Heart left ventricle (tissue), 16 donors: ENCODE data around the gene ZNF521. TPM values are rescaled to one million over a fixed set of nuclear protein-coding genes. Genes with fewer than 3 reads are reported as not detected.

Experiments
- ATAC-seq, 4 donors: fragments of 200-7000 bp; cut with Tn5 transposase; one replicate each; pipeline ENCODE4 v1.9.1; 2020 to 2022; ENCODE audit warnings: moderate library complexity in 4 of 4, mild to moderate bottlenecking in 3 of 4, moderate number of reproducible peaks in 1 of 4
- DNase-seq, 5 donors: peaks; one replicate each; pipeline ENCODE4 v3.0.0-alpha.2; 2020
- H3K27ac ChIP-seq, 12 donors: fragments of 200-600 bp; sonication (generic) in 4 of 12; one replicate each; pipeline versions ENCODE4 v1.5.0 to v1.8.0; 2016 to 2022; ENCODE audit warnings: mild to moderate bottlenecking in 2 of 12
- H3K27me3 ChIP-seq, 9 donors: fragments of 200-600 bp; sonication (generic) in 2 of 9; one replicate each; pipeline versions ENCODE4 v1.5.1 to v1.8.0; 2016 to 2022; ENCODE audit warnings: mild to moderate bottlenecking in 3 of 9
- H3K36me3 ChIP-seq, 9 donors: fragments of 200-600 bp; sonication (generic) in 2 of 9; one replicate each; pipeline versions ENCODE4 v1.5.0 to v1.8.0; 2018 to 2022; ENCODE audit warnings: mild to moderate bottlenecking in 2 of 9
- H3K4me1 ChIP-seq, 12 donors: fragments of 200-600 bp; sonication (generic) in 4 of 12; one replicate each; pipeline versions ENCODE4 v1.5.0 to v1.8.0; 2016 to 2022; ENCODE audit warnings: mild to moderate bottlenecking in 3 of 12
- H3K4me3 ChIP-seq, 12 donors: fragments of 200-600 bp; sonication (generic) in 4 of 12; one replicate each; pipeline versions ENCODE4 v1.5.0 to v1.8.0; 2017 to 2022; ENCODE audit warnings: mild to moderate bottlenecking in 9 of 12, moderate library complexity in 4 of 12
- H3K9me3 ChIP-seq, 12 donors: fragments of 200-600 bp; sonication (generic) in 4 of 12; one replicate each; pipeline versions ENCODE4 v1.5.0 to v1.8.0; 2016 to 2022; ENCODE audit warnings: mild to moderate bottlenecking in 1 of 12
- CTCF ChIP-seq, 12 donors: fragments of 200-600 bp; sonication (generic) in 4 of 12; IDR thresholded peaks; one replicate each; pipeline versions ENCODE4 v1.5.0 to v1.8.0; 2018 to 2022; ENCODE audit warnings: antibody characterized with exemption in 12 of 12, mild to moderate bottlenecking in 5 of 12
- POLR2A ChIP-seq, 2 donors: fragments of 450-650 bp; IDR thresholded peaks; one replicate each; pipeline ENCODE4 v1.6.1; 2017; ENCODE audit warnings: antibody characterized with exemption in 2 of 2, mild to moderate bottlenecking in 2 of 2, moderate library complexity in 2 of 2
- WGBS, 4 donors: extraction: QIAGEN DNeasy Blood & Tissue Kit in 2 of 4; methylation state at CpG; one replicate each; pipeline versions ENCODE4 v1.1.5 to v1.1.7; 2013 to 2018; 5-methylcytosine and 5-hydroxymethylcytosine counted together
- intact Hi-C, 10 donors: fragments of 100-400 bp; cut with DNase I; formaldehyde crosslinking; loops; one replicate each; pipeline versions ENCODE4 v1.11.1 to v1.14.2; 2022
- polyA plus RNA-seq, 2 donors: library from polyadenylated mRNA; stranded (reverse); fragments of 200-250 nt; gene quantifications; one replicate each; pipeline ENCODE4 v1.2.3, GENCODE V29; 2013
- total RNA-seq, 9 donors: library from RNA; depleted of rRNA in 2 of 9; stranded (reverse); fragments of >200 nt in 2 of 9; fragmentation: NEBNext Ultra II Directional in 3 of 9; extraction: Animal tissue kit (Norgen Biotek cat#: 25700) in 3 of 9; gene quantifications; one replicate each; pipeline versions ENCODE4 v1.1.0 to v1.2.4, GENCODE V29; 2016 to 2023
- donor health status: ischemic (EF 13 %, LVEDD 7.1; RV severe dilation, severe dysfunction).
- donor health status: healthy with polysubstance abuse.
- donor health status: DM: no; HTN: yes; CAD: no.
- donor health status: DM: no; HTN: no; CAD: no.
- donor health status: ischemic (EF 25% LVEDD 6.9; RV normal size, moderate dysfunction).
- donor health status: ischemic (EF 25% LVEDD 5.7; RV mildly dilated, moderate dysfunction).
- donor health status: healthy.
- donor health status: DM: yes; HTN: yes; CAD: no.
- donor health status: ischemic (EF 35%, LVEDD 5.7; RV mildly dilated, moderate dysfunction).
- donor health status: nonischemic (EF 11% LVEDD 7.7; RV severe dilation, severe dysfunction).
- donor health status: DM: yes; HTN: yes; CAD: no.
- donor health status: PGD.
- donor health status: ischemic (EF 29% LVEDD 5.4; RV normal size, mild dysfunction).
- donor health status: nonischemic (EF 23%, LVEDD 6.1; RV moderate dilation, normal function).

Gene ZNF521
- total and polyA plus RNA-seq, 11 donors = 1.5 to 24.4 (median 14.9) TPM

DNA sequence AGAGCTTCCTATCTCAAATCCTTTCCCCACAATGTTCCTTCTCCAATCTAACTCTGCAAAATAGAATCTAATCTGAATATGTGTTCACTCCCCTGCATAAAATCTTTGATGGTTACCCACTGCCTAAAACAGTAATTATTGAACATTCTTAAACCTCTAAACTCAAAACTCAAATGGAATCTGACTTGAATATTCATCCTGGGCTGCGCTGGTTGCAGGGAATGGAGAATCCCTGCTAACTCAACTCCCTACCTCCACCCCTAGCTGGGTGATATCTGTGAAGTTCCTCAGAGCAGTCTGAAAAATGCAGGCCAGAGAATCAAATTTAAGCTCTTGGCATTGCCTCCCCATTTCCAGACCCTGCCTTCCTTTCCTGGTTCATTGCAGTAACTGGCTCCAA lies 44.8 kb downstream of the ZNF521 start:
- no peak for TF ChIP-seq CTCF (IDR thresholded peaks at IDR 0.05)
- no peak for TF ChIP-seq POLR2A (IDR thresholded peaks at IDR 0.05)
- intact Hi-C loops = no loop called here
- Histone ChIP-seq H3K36me3 (no peaks in the 10 kb centered on the region), H3K9me3 (no peaks in the 10 kb centered on the region), H3K27me3 (no peaks in the 10 kb centered on the region), H3K4me3 (no peak overlapping the region), H3K4me1 (peaks cover 0 to 17% (median 2%) of the 10 kb centered on the region in 12 donors), H3K27ac (no peak overlapping the region)
- DNase-seq (no peak), ATAC-seq (no peak)
- WGBS, 4 donors = 99 to 100% (median 100%) methylated on average over 1 of the region's 1 CpG

- Histone ChIP-seq H3K4me1 (peaks cover 0 to 17% (median 2%) of the 10 kb centered on the region in 12 donors), H3K27me3 (no peaks in the 10 kb centered on the region), H3K27ac (no peak overlapping the region), H3K4me3 (no peak overlapping the region), H3K36me3 (no peaks in the 10 kb centered on the region), H3K9me3 (no peaks in the 10 kb centered on the region)
- ATAC-seq (no peak), DNase-seq (no peak)
- 97 to 100% (median 98%) methylated on average over 1 of the region's 1 CpG for WGBS, 4 donors
- intact Hi-C loops = no loop called here
- no peak for TF ChIP-seq CTCF (IDR thresholded peaks at IDR 0.05)
- no peak for TF ChIP-seq POLR2A (IDR thresholded peaks at IDR 0.05)
Measured at GRCh38 chr18:25306671-25307070, 45.3 kb downstream of the ZNF521 start.

DNA sequence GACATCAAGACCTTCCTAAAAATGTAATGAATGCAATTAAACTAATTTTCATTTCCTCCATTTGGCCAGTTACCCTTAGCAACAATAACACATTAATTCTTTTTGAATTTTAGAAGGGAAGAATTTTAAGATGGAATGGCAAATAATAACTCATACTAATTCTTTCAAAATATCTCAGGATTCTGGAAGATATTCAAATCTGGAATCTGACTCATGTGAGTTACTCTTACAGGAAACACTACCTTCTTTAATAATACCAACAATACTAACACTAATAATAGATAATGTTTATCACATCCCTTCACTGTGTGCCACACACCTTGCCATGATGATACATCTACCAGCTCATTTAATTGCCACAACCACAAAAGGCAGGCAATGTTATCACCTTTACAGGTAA lies 46.4 kb downstream of the ZNF521 start:
- intact Hi-C loops = no loop called here
- ATAC-seq (no peak), DNase-seq (no peak)
- Histone ChIP-seq H3K9me3 (no peaks in the 10 kb centered on the region), H3K27ac (no peak overlapping the region), H3K27me3 (no peaks in the 10 kb centered on the region), H3K4me3 (no peak overlapping the region), H3K4me1 (peaks cover 0 to 12% (median 0%) of the 10 kb centered on the region in 12 donors), H3K36me3 (no peaks in the 10 kb centered on the region)
- TF ChIP-seq POLR2A (IDR thresholded peaks at IDR 0.05) (no peak), CTCF (IDR thresholded peaks at IDR 0.05) (no peak)

DNA sequence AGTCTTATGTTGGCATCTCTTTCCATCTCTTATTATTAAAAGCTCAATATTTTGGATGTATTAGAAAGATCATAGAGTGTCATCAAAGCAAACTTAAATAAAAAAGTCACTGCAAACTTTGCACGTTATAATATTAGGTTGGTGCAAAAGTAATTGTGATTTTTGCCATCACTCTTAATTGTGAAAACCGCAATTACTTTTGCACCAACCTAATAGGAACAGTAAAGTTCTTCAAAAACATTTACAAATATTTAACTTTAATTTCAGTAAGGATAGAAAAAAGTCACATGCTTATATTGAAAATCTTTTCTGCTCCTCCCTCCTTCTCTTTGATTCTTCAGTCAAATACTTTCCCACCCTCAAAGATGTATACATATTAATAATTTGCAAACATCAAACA lies 51.5 kb downstream of the ZNF521 start:
- H3K4me1 ChIP-seq = peaks cover 3 to 29% (median 14%) of the 10 kb centered on the region in 12 donors
- no peaks in the 10 kb centered on the region for H3K27me3 ChIP-seq
- no peak for TF ChIP-seq CTCF (IDR thresholded peaks at IDR 0.05)
- TF ChIP-seq POLR2A (IDR thresholded peaks at IDR 0.05) = no peak
- no peak for DNase-seq
- intact Hi-C loops = no loop called here
- H3K9me3 ChIP-seq = no peaks in the 10 kb centered on the region
- no peak overlapping the region for H3K4me3 ChIP-seq
- no peak for ATAC-seq
- 92 to 96% (median 95%) methylated on average over 2 of the region's 2 CpGs for WGBS, 4 donors
- H3K27ac ChIP-seq = no peak overlapping the region
- H3K36me3 ChIP-seq = no peaks in the 10 kb centered on the region
